Neuronal stem cell (in vitro differentiated cells): ENCODE data around the gene HELZ.

Experiments used
- DNase-seq: peaks from one replicate; pipeline ENCODE4 v3.0.0-alpha.2; 2013; ENCODE audit warnings: low spot score
- H2AFZ ChIP-seq: one replicate; pipeline ENCODE4 v1.6.1; 2013; ENCODE audit warnings: mild to moderate bottlenecking, low read length, inconsistent platforms
- H2AK5ac ChIP-seq: 2 replicates; pipeline ENCODE4 v1.6.1; 2013; ENCODE audit warnings: low read depth, mild to moderate bottlenecking, inconsistent platforms, low read length, moderate library complexity, mixed read lengths
- H2BK120ac ChIP-seq: 2 replicates; pipeline ENCODE4 v1.6.1; 2013; ENCODE audit warnings: low read depth, mild to moderate bottlenecking, inconsistent platforms, low read length, moderate library complexity, mixed read lengths
- H2BK12ac ChIP-seq: one replicate; pipeline ENCODE4 v1.6.1; 2013; ENCODE audit warnings: low read length, inconsistent platforms
- H2BK15ac ChIP-seq: 2 replicates; pipeline ENCODE4 v1.6.1; 2013; ENCODE audit warnings: mild to moderate bottlenecking, low read length, inconsistent platforms, mixed read lengths
- H2BK5ac ChIP-seq: one replicate; pipeline ENCODE4 v1.6.1; 2013; ENCODE audit warnings: inconsistent platforms, mild to moderate bottlenecking, low read length, moderate library complexity
- H3K14ac ChIP-seq: one replicate; pipeline ENCODE4 v1.6.1; 2013; ENCODE audit warnings: low read length, inconsistent platforms
- H3K18ac ChIP-seq: 2 replicates; pipeline ENCODE4 v1.6.1; 2013; ENCODE audit warnings: low read length, inconsistent platforms
- H3K23ac ChIP-seq: 2 replicates; pipeline ENCODE4 v1.6.1; 2013; ENCODE audit warnings: low read depth, mild to moderate bottlenecking, mixed read lengths, low read length, inconsistent platforms; ENCODE audit not compliant: poor library complexity
- H3K27ac ChIP-seq: replicated peaks from 3 replicates; pipeline ENCODE4 v1.5.1; 2013; ENCODE audit warnings: low read length, inconsistent platforms
- H3K27me3 ChIP-seq, 3 experiments: 2 replicates each; pipeline ENCODE4 v1.6.1; 2013; ENCODE audit warnings: low read length in 3 of 3, mild to moderate bottlenecking in 2 of 3, inconsistent platforms in 1 of 3, low read depth in 1 of 3, mixed read lengths in 1 of 3, moderate library complexity in 1 of 3; ENCODE audit not compliant: control insufficient read depth in 3 of 3, insufficient read depth in 3 of 3
- H3K36me3 ChIP-seq, 2 donors: replicated peaks in 1 of 2; 2 replicates each; pipeline ENCODE4 v1.6.1; 2013; ENCODE audit warnings: low read length in 2 of 2; ENCODE audit not compliant: control insufficient read depth in 2 of 2, insufficient read depth in 2 of 2
- H3K4ac ChIP-seq: 2 replicates; pipeline ENCODE4 v1.6.1; 2013; ENCODE audit warnings: inconsistent platforms, mild to moderate bottlenecking, low read length, moderate library complexity
- H3K4me1 ChIP-seq, 2 donors: 1 replicate in 1 of 2; 2 replicates in 1 of 2; pipeline ENCODE4 v1.6.1; 2013; ENCODE audit warnings: low read length in 2 of 2, low read depth in 1 of 2; ENCODE audit not compliant: control insufficient read depth in 2 of 2, insufficient read depth in 1 of 2
- H3K4me2 ChIP-seq: one replicate; pipeline ENCODE4 v1.6.1; 2013; ENCODE audit warnings: mild to moderate bottlenecking, low read length, inconsistent platforms; ENCODE audit not compliant: insufficient read depth, poor library complexity, severe bottlenecking
- H3K4me3 ChIP-seq, 2 donors: 2 replicates each; pipeline ENCODE4 v1.5.1; 2013; ENCODE audit warnings: low read length in 2 of 2, mild to moderate bottlenecking in 2 of 2, inconsistent platforms in 1 of 2, moderate library complexity in 1 of 2
- H3K79me1 ChIP-seq: one replicate; pipeline ENCODE4 v1.6.1; 2013; ENCODE audit warnings: low read depth, mild to moderate bottlenecking, inconsistent platforms, low read length, moderate library complexity
- H3K9ac ChIP-seq: one replicate; pipeline ENCODE4 v1.6.1; 2013; ENCODE audit warnings: mild to moderate bottlenecking, low read depth, low read length, inconsistent platforms; ENCODE audit not compliant: poor library complexity
- H3K9me3 ChIP-seq, 2 donors: replicated peaks in 1 of 2; 2 replicates each; pipeline versions ENCODE3 to v1.6.1; 2013; ENCODE audit warnings: low read length in 2 of 2, mild to moderate bottlenecking in 2 of 2, inconsistent platforms in 1 of 2, low read depth in 1 of 2, mixed read lengths in 1 of 2, moderate library complexity in 1 of 2; ENCODE audit not compliant: control insufficient read depth in 2 of 2, insufficient read depth in 1 of 2
- H4K8ac ChIP-seq: one replicate; pipeline ENCODE4 v1.6.1; 2013; ENCODE audit warnings: low read depth, mild to moderate bottlenecking, inconsistent platforms, low read length, moderate library complexity
- H4K91ac ChIP-seq: one replicate; pipeline ENCODE4 v1.6.1; 2013; ENCODE audit warnings: low read length, low read depth, mild to moderate bottlenecking, inconsistent platforms; ENCODE audit not compliant: poor library complexity
- WGBS, 2 donors: extraction: QIAGEN DNeasy Blood & Tissue Kit; methylation state at CpG; one replicate each; pipeline ENCODE4 v1.1.7; 2013; ENCODE audit warnings: missing lambda C conversion rate in 2 of 2, mixed read lengths in 1 of 2; ENCODE audit not compliant: insufficient read length in 2 of 2, insufficient replicate concordance in 1 of 2; ENCODE audit errors: extremely low coverage in 2 of 2; 5-methylcytosine and 5-hydroxymethylcytosine counted together

Gene HELZ

GRCh38 chr17:67111327-67111726 lies 133.7 kb downstream of the HELZ start:
- Histone ChIP-seq H3K27me3 (no peaks in the 10 kb centered on the region), H3K4me2 (no peak overlapping the region), H2BK5ac (no peak overlapping the region), H3K23ac (no peak overlapping the region), H3K36me3 (peaks cover 18 to 86% of the 10 kb centered on the region in 2 donors), H3K79me1 (no peaks in the 10 kb centered on the region), H2BK120ac (no peak overlapping the region), H2BK15ac (no peak overlapping the region), H3K27ac (no peak overlapping the region), H4K8ac (no peak overlapping the region), H3K9ac (no peak overlapping the region), H2BK12ac (no peak overlapping the region), H2AFZ (no peak overlapping the region), H3K4me1 (peaks cover 0 to 6% of the 10 kb centered on the region in 2 donors), H3K4ac (no peak overlapping the region), H3K18ac (no peak overlapping the region), H2AK5ac (no peak overlapping the region), H4K91ac (no peak overlapping the region), H3K4me3 (no peak overlapping the region), H3K9me3 (peaks cover 1 to 11% of the 10 kb centered on the region in 2 donors), H3K14ac (no peak overlapping the region)
- no CpG with 5 or more reads among the region's 2 CpGs for WGBS, 2 donors
- no peak for DNase-seq

GRCh38 chr17:67110619-67111018 lies 134.4 kb downstream of the HELZ start:
- Histone ChIP-seq H4K91ac (no peak overlapping the region), H3K4me3 (no peak overlapping the region), H2AFZ (no peak overlapping the region), H3K27ac (no peak overlapping the region), H3K4me1 (peaks cover 0 to 6% of the 10 kb centered on the region in 2 donors), H3K79me1 (no peaks in the 10 kb centered on the region), H3K9me3 (peaks cover 1 to 4% of the 10 kb centered on the region in 2 donors), H3K36me3 (peaks cover 18 to 89% of the 10 kb centered on the region in 2 donors), H4K8ac (no peak overlapping the region), H2BK12ac (no peak overlapping the region), H3K4me2 (no peak overlapping the region), H3K23ac (no peak overlapping the region), H3K4ac (no peak overlapping the region), H2BK120ac (no peak overlapping the region), H3K9ac (no peak overlapping the region), H2BK15ac (no peak overlapping the region), H2BK5ac (no peak overlapping the region), H3K18ac (no peak overlapping the region), H3K14ac (no peak overlapping the region), H3K27me3 (no peaks in the 10 kb centered on the region), H2AK5ac (no peak overlapping the region)
- WGBS, 2 donors, result no CpG with 5 or more reads among the region's 3 CpGs
- DNase-seq, result no peak

DNA sequence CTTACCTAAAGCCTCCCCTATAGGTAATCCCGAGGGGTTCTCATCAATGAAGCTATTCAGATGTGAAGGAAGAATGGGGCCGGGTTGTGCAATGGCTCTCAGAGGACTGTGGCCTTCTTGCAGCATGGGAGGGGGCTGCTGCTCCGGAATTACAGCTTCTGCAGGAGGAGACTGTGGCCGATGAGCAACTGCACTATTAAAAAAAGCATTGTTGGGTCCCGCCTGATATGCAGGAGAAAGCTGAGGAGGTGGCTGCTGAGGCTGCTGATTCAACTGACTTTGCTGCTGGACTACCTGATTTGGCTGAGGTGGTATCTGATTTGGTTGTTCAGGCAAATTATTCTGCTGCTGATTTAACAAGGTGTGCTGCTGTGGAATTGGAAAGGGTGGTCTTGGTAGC lies 135.9 kb downstream of the HELZ start:
- Histone ChIP-seq H4K91ac (no peak overlapping the region), H3K4me2 (no peak overlapping the region), H3K4me3 (no peak overlapping the region), H2AFZ (no peak overlapping the region), H3K18ac (no peak overlapping the region), H4K8ac (no peak overlapping the region), H3K79me1 (no peaks in the 10 kb centered on the region), H3K14ac (no peak overlapping the region), H2BK15ac (no peak overlapping the region), H3K9me3 (peaks cover 0 to 1% of the 10 kb centered on the region in 2 donors), H3K4ac (no peak overlapping the region), H2BK5ac (no peak overlapping the region), H3K27ac (no peak overlapping the region), H3K36me3 (peaks cover 18 to 88% of the 10 kb centered on the region in 2 donors), H3K27me3 (no peaks in the 10 kb centered on the region), H2BK12ac (no peak overlapping the region), H3K23ac (no peak overlapping the region), H2AK5ac (no peak overlapping the region), H2BK120ac (no peak overlapping the region), H3K9ac (no peak overlapping the region), H3K4me1 (peaks cover 0 to 6% of the 10 kb centered on the region in 2 donors)
- DNase-seq, result no peak
- WGBS, 2 donors, result no CpG with 5 or more reads among the region's 5 CpGs

DNA sequence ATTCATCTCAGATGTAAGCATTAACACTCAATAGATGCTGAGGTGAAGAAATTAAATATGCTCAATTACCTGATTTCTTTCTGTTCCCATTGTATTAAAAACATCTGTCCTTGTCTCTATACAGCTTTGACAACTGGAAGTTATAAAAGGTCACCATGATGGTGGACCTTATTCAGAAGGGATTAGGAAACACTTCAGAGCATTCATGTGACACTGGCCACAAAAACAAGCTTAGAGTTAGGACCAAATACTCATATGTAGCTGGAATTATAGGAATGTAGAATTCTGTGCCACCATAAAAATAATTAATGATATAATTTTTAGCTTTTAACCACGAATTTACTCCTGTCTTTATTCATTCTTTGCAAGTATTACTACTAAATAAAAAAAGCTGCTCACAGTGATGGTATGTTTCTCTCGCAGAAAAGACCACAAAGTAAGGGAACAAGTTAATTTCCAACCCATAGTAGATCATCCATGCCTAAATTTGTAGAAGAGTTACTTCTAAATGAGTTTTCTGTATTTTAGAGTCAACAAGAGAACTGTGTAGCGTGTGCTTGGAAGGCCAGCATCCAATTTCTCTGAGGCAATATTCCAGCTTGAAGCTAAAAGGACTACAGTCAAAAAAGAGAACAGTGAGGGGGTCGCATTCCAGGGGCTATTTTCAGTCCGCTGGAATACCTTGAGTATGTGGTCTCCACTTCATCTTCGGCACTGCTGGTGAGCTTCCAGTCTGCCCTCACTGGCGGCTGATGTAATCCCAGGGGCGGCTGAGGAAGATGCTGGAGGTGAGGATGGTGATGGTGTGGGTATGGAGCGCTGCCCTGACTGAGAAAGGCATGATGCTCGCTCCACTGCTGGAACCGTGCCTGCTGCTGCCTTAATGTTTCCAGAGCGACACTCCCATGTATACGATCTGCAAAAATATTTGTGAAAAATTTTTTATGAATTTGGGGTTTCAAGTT lies 136.9 kb downstream of the HELZ start:
- H3K18ac ChIP-seq, result no peak overlapping the region
- no peak overlapping the region for H2BK12ac ChIP-seq
- no peak for DNase-seq
- WGBS, 2 donors, result no CpG with 5 or more reads among the region's 13 CpGs
- no peak overlapping the region for H4K8ac ChIP-seq
- H3K4me2 ChIP-seq, result no peak overlapping the region
- peaks cover 0 to 6% of the 10 kb centered on the region in 2 donors for H3K4me1 ChIP-seq
- no peak overlapping the region for H3K4me3 ChIP-seq
- no peak overlapping the region for H3K27ac ChIP-seq
- no peak overlapping the region for H3K9ac ChIP-seq
- H3K27me3 ChIP-seq, result no peaks in the 10 kb centered on the region
- no peak overlapping the region for H2BK5ac ChIP-seq
- H2AK5ac ChIP-seq, result no peak overlapping the region
- H3K36me3 ChIP-seq, result peaks cover 16 to 80% of the 10 kb centered on the region in 2 donors
- H3K4ac ChIP-seq, result no peak overlapping the region
- peaks cover 0 to 1% of the 10 kb centered on the region in 2 donors for H3K9me3 ChIP-seq
- H4K91ac ChIP-seq, result no peak overlapping the region
- H3K23ac ChIP-seq, result no peak overlapping the region
- H3K14ac ChIP-seq, result no peak overlapping the region
- no peak overlapping the region for H2AFZ ChIP-seq
- no peak overlapping the region for H2BK15ac ChIP-seq
- H3K79me1 ChIP-seq, result no peaks in the 10 kb centered on the region
- H2BK120ac ChIP-seq, result no peak overlapping the region
